ENCODE measurements around the gene RYR1.

DNA sequence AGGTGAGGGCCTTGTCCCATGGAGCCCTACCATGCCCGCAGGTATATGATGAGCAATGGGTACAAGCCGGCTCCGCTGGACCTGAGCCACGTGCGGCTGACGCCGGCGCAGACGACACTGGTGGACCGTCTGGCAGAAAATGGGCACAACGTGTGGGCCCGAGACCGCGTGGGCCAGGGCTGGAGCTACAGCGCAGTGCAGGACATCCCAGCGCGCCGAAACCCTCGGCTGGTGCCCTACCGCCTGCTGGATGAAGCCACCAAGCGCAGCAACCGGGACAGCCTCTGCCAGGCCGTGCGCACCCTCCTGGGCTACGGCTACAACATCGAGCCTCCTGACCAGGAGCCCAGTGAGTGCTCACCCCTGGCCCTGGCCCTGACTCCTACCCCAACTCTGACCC is 32.6 kb downstream of the RYR1 start:
- TF ChIP-seq, protein P1, sequence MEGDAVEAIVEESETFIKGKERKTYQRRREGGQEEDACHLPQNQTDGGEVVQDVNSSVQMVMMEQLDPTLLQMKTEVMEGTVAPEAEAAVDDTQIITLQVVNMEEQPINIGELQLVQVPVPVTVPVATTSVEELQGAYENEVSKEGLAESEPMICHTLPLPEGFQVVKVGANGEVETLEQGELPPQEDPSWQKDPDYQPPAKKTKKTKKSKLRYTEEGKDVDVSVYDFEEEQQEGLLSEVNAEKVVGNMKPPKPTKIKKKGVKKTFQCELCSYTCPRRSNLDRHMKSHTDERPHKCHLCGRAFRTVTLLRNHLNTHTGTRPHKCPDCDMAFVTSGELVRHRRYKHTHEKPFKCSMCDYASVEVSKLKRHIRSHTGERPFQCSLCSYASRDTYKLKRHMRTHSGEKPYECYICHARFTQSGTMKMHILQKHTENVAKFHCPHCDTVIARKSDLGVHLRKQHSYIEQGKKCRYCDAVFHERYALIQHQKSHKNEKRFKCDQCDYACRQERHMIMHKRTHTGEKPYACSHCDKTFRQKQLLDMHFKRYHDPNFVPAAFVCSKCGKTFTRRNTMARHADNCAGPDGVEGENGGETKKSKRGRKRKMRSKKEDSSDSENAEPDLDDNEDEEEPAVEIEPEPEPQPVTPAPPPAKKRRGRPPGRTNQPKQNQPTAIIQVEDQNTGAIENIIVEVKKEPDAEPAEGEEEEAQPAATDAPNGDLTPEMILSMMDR (IDR thresholded peaks at IDR 0.05): no peak
- TF ChIP-seq POLR2A (IDR thresholded peaks at IDR 0.05): no peak

Measured in lower leg skin (tissue), 3 donors.